ENCODE measurements around the gene ZBED1. TPM values are rescaled to one million over a fixed set of nuclear protein-coding genes. Genes with fewer than 3 reads are reported as not detected.

Gene ZBED1
- total and polyA plus RNA-seq, 2 donors (not counting 3 experiments of a cell fraction or from before 2014, with no cell fraction given): 24.6 to 46.5 TPM

GRCh38 chrX:2484721-2485648, 15.8 kb downstream of the ZBED1 start:
- no peaks in the 10 kb centered on the region for H3K4me1 ChIP-seq (ENCODE audit: control insufficient read depth, extremely low read depth, insufficient read depth, low read length)
- no TSS peak for BruUV-seq (replicated peaks)
- dilution Hi-C loops (cut with MboI; ENCODE audit: extremely low pct_ligation_motif_present, low sequenced_read_pairs) (no loop called here), intact Hi-C loops (cut with micrococcal nuclease) (no loop called here)
- no peak overlapping the region for H3K9ac ChIP-seq (replicated peaks; ENCODE audit: extremely low read depth, insufficient read depth, low read length)
- no peak for TF ChIP-seq CTCF (IDR thresholded peaks at IDR 0.05; ENCODE audit: extremely low read depth in 1 of 2, insufficient read depth in 1 of 2, low read depth in 1 of 2, low read length in 2 of 2)
- TF ChIP-seq JUN (IDR thresholded peaks at IDR 0.05; ENCODE audit: borderline replicate concordance, insufficient read depth, insufficient read length, low read depth): no peak
- no peak for TF ChIP-seq GATA2 (IDR thresholded peaks at IDR 0.05; ENCODE audit: insufficient read depth, insufficient read length, low read depth, low read length)
- no peak overlapping the region for H3K4me3 ChIP-seq (replicated peaks in 1 of 3; ENCODE audit: insufficient read depth in 1 of 3, low read depth in 1 of 3, low read length in 3 of 3)
- H3K79me2 ChIP-seq (ENCODE audit: control insufficient read depth, insufficient read depth, low read length): peaks cover 13% of the 10 kb centered on the region
- no peak overlapping the region for H2AFZ ChIP-seq (ENCODE audit: low read depth, low read length)
- no peaks in the 10 kb centered on the region for H3K9me1 ChIP-seq (replicated peaks; ENCODE audit: control insufficient read depth, extremely low read depth, insufficient read depth, low read length)
- H3K36me3 ChIP-seq (ENCODE audit: control insufficient read depth in 2 of 2, extremely low read depth in 1 of 2, insufficient read depth in 2 of 2, low read length in 2 of 2): peaks cover 17 to 22% of the 10 kb centered on the region in 2 experiments
- H3K27ac ChIP-seq (ENCODE audit: insufficient read depth, low read depth, low read length): no peak overlapping the region
- CTCF ChIA-PET: no interaction called here
- peaks cover 2% of the 10 kb centered on the region for H4K20me1 ChIP-seq (replicated peaks; ENCODE audit: control insufficient read depth, extremely low read depth, insufficient read depth, low read length)
- FAIRE-seq: no peak
- POLR2A ChIA-PET: no interaction called here
- H3K9me3 ChIP-seq (replicated peaks; ENCODE audit: control insufficient read depth, insufficient read depth, low read length): no peaks in the 10 kb centered on the region
- H3K4me2 ChIP-seq (ENCODE audit: insufficient read depth, low read length): no peak overlapping the region
- no peaks in the 10 kb centered on the region for H3K27me3 ChIP-seq (ENCODE audit: control insufficient read depth in 2 of 2, insufficient read depth in 2 of 2, low read length in 2 of 2)
- no peak for DNase-seq (ENCODE audit: low read depth, low spot score)

GRCh38 chrX:2484256-2484655, 16.5 kb downstream of the ZBED1 start:
- H3K9me3 ChIP-seq (replicated peaks; ENCODE audit: control insufficient read depth, insufficient read depth, low read length): no peaks in the 10 kb centered on the region
- dilution Hi-C loops (cut with MboI; ENCODE audit: extremely low pct_ligation_motif_present, low sequenced_read_pairs): no loop called here
- no peak overlapping the region for H3K9ac ChIP-seq (replicated peaks; ENCODE audit: extremely low read depth, insufficient read depth, low read length)
- CTCF ChIA-PET: no interaction called here
- H3K4me3 ChIP-seq (replicated peaks in 1 of 3; ENCODE audit: insufficient read depth in 1 of 3, low read depth in 1 of 3, low read length in 3 of 3): no peak overlapping the region
- H3K9me1 ChIP-seq (replicated peaks; ENCODE audit: control insufficient read depth, extremely low read depth, insufficient read depth, low read length): no peaks in the 10 kb centered on the region
- no peak for DNase-seq (ENCODE audit: low read depth, low spot score)
- FAIRE-seq: no peak
- intact Hi-C loops (cut with micrococcal nuclease): no loop called here
- H3K79me2 ChIP-seq (ENCODE audit: control insufficient read depth, insufficient read depth, low read length): peaks cover 19% of the 10 kb centered on the region
- no peak for TF ChIP-seq POLR2A (IDR thresholded peaks at IDR 0.05; ENCODE audit: low read depth, low read length)
- TF ChIP-seq JUN (IDR thresholded peaks at IDR 0.05; ENCODE audit: borderline replicate concordance, insufficient read depth, insufficient read length, low read depth): no peak
- no peak for TF ChIP-seq POLR2AphosphoS5 (IDR thresholded peaks at IDR 0.05; ENCODE audit: insufficient read depth, low read depth, low read length)
- TF ChIP-seq MAX (IDR thresholded peaks at IDR 0.05; ENCODE audit: insufficient read depth, insufficient read length): no peak
- no peak for TF ChIP-seq FOS (IDR thresholded peaks at IDR 0.05; ENCODE audit: borderline replicate concordance, insufficient read depth, low read length)
- no peak overlapping the region for H2AFZ ChIP-seq (ENCODE audit: low read depth, low read length)
- no TSS peak for BruUV-seq (replicated peaks)
- POLR2A ChIA-PET: no interaction called here
- H3K36me3 ChIP-seq (ENCODE audit: control insufficient read depth in 2 of 2, extremely low read depth in 1 of 2, insufficient read depth in 2 of 2, low read length in 2 of 2): peaks cover 15 to 17% of the 10 kb centered on the region in 2 experiments
- H3K4me1 ChIP-seq (ENCODE audit: control insufficient read depth, extremely low read depth, insufficient read depth, low read length): no peaks in the 10 kb centered on the region
- no peaks in the 10 kb centered on the region for H3K27me3 ChIP-seq (ENCODE audit: control insufficient read depth in 2 of 2, insufficient read depth in 2 of 2, low read length in 2 of 2)
- H3K4me2 ChIP-seq (ENCODE audit: insufficient read depth, low read length): no peak overlapping the region
- H3K27ac ChIP-seq (ENCODE audit: insufficient read depth, low read depth, low read length): no peak overlapping the region
- peaks cover 2% of the 10 kb centered on the region for H4K20me1 ChIP-seq (replicated peaks; ENCODE audit: control insufficient read depth, extremely low read depth, insufficient read depth, low read length)

Measured in endothelial cell of umbilical vein (primary cell).